WERI-Rb-1 (cell line): ENCODE results near the gene FAM184A.
"Not testable (repeated sequence)": the region's sequence is repeated elsewhere in the genome, so short reads cannot be mapped to it uniquely, and the experiment has no call there.

ENCODE experiments used
- DNase-seq: peaks from one replicate; pipeline ENCODE4 v3.0.0-alpha.2; 2020
- H3K27ac ChIP-seq: fragments of 250-450 bp; sonication (Bioruptor Pico); 2 replicates; pipeline ENCODE4 v1.5.1; 2020; ENCODE audit warnings: mild to moderate bottlenecking, moderate library complexity
- H3K27me3 ChIP-seq: fragments of 250-450 bp; sonication (Bioruptor Pico); 2 replicates; pipeline ENCODE4 v1.5.1; 2021; ENCODE audit warnings: mild to moderate bottlenecking, low read depth, moderate library complexity; ENCODE audit not compliant: insufficient read depth, severe bottlenecking
- H3K36me3 ChIP-seq: fragments of 250-450 bp; sonication (Bioruptor Pico); 2 replicates; pipeline ENCODE4 v1.5.1; 2020; ENCODE audit warnings: mild to moderate bottlenecking, moderate library complexity
- H3K4me3 ChIP-seq: 2 replicates; pipeline ENCODE4 v1.5.1; 2011; ENCODE audit warnings: low read depth, mild to moderate bottlenecking, control low read depth, low read length
- H3K9me3 ChIP-seq: fragments of 250-450 bp; sonication (Bioruptor Pico); 2 replicates; pipeline ENCODE4 v1.5.1; 2021; ENCODE audit warnings: mild to moderate bottlenecking, moderate library complexity; ENCODE audit not compliant: severe bottlenecking
- TF ChIP-seq, protein P1 (sequence below): IDR thresholded peaks from 2 replicates; pipeline ENCODE4 v1.5.1; 2011; ENCODE audit warnings: low read depth, mild to moderate bottlenecking, control low read depth, inconsistent platforms, low read length

Gene FAM184A

DNA sequence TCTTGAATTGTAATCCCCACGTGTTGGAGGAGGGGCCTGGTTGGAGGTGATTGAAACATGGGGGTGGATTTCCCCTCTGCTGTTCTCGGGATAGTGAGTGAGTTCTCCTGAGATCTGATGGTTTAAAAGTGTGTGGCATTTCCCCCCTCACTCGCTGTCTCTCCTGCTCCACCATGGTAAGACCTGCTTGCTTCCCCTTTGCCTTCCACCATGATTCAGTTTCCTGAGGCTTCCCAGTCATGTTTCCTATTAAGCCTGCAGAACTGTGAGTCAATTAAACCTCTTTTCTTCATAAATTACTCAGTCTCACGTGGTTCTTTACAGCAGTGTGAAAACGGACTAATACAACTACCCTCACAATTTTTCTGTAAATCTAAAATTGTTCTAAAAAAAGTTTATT, 26.8 kb upstream of the FAM184A start:
- Histone ChIP-seq H3K36me3 (no peaks in the 10 kb centered on the region), H3K4me3 (no peak overlapping the region), H3K27me3 (no peaks in the 10 kb centered on the region), H3K9me3 (no peaks in the 10 kb centered on the region), H3K27ac (no peak overlapping the region)
- TF ChIP-seq, protein P1, sequence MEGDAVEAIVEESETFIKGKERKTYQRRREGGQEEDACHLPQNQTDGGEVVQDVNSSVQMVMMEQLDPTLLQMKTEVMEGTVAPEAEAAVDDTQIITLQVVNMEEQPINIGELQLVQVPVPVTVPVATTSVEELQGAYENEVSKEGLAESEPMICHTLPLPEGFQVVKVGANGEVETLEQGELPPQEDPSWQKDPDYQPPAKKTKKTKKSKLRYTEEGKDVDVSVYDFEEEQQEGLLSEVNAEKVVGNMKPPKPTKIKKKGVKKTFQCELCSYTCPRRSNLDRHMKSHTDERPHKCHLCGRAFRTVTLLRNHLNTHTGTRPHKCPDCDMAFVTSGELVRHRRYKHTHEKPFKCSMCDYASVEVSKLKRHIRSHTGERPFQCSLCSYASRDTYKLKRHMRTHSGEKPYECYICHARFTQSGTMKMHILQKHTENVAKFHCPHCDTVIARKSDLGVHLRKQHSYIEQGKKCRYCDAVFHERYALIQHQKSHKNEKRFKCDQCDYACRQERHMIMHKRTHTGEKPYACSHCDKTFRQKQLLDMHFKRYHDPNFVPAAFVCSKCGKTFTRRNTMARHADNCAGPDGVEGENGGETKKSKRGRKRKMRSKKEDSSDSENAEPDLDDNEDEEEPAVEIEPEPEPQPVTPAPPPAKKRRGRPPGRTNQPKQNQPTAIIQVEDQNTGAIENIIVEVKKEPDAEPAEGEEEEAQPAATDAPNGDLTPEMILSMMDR, result no peak
- no peak for DNase-seq

DNA sequence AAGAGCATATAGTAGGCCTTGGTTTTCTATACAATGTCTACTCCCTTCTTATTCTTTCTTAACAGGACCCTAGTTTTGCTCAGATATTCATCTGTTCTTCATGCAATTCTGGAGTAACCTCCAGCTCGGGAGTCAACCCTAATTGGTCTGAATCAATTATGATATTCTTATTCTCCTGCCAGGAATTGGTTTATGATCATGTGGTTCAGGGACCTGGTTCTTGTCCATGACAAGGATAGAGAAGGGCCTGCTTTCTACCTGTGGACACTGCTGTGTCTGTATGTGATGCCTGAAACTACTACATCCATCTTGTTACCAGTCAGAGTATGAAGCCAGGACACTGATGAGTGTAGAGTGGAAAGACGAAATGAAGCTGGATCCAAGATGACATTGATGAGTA, 24.4 kb upstream of the FAM184A start:
- DNase-seq, result no peak
- Histone ChIP-seq H3K27me3 (no peaks in the 10 kb centered on the region), H3K36me3 (no peaks in the 10 kb centered on the region), H3K9me3 (no peaks in the 10 kb centered on the region), H3K4me3 (no peak overlapping the region), H3K27ac (no peak overlapping the region)
- TF ChIP-seq, protein P1, result no peak

- no peak overlapping the region for H3K27ac ChIP-seq
Measured at GRCh38 chr6:119100115-119100514, 21.7 kb upstream of the FAM184A start.

DNA sequence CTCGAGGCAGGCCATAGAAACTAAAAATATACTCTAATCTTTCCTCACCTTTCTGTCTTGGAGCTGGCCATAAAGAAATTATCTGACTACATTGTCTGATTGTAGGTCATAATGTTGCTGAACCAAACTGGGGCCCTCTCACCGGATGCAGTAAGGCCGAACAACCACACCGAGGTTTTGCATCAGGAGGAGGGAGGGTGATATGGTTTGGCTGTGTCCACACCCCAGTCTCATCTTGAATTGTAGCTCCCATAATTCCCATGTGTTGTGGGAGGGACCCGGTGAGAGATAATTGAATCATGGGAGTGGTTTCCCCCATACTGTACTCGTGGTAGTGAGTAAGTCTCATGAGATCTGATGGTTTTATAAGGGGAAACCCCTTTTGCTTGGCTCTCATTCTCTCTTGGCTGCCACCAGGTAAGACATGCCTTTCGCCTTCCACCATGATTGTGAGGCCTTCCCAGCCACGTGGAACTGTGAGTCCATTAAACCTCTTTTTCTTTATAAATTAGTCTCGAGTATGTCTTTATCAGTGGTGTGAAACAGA, 19.4 kb upstream of the FAM184A start:
- H3K27me3 ChIP-seq, H3K36me3 ChIP-seq, H3K9me3 ChIP-seq, H3K27ac ChIP-seq, H3K4me3 ChIP-seq, DNase-seq: not testable (repeated sequence)

More at GRCh38 chr6:119100115-119100514, 21.7 kb upstream of the FAM184A start:
- no peak overlapping the region for H3K4me3 ChIP-seq
- TF ChIP-seq, protein P1, result no peak
- no peak for DNase-seq
- H3K27me3 ChIP-seq, result no peaks in the 10 kb centered on the region
- no peaks in the 10 kb centered on the region for H3K36me3 ChIP-seq
- no peaks in the 10 kb centered on the region for H3K9me3 ChIP-seq

DNA sequence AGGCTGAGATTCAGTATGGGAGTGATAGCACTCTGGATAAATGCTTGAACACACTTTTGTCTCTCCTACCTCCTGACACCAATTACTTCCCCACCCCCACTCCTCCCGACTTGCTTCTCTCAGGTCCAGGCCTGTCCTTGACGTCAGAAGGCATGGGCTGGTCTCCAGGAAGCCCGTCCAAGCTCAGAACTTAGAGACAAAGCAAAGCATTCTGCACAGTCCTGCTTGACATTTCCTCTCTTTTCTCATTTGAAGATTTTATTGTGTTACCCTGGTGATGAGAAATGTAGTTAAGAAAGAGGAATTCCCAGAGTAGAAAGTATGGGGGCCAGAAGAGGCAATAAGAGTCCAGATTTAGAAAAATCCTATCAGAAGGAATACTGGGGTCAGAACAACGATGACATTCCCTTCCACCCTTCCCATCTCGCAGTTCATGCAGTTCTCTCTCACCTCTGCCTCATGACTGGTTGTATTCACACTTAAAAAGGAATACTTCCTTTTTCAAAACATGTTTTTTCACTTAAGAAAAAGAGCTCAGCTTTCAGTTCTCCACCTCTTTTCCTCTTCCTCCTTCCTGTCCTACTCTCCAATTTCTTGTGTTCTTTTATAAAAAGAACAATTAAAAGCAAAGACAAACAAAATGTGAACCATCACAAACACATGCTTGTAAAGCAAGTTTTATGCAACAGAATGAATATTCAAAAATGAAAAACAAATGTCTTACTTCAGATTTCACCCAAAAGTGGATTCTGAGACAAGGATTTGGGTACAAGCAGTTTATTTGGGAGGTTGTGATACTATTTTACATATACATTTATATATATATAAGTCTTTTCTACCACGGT, 18.5 kb upstream of the FAM184A start:
- TF ChIP-seq, protein P1, result no peak
- no peak overlapping the region for H3K27ac ChIP-seq
- no peaks in the 10 kb centered on the region for H3K36me3 ChIP-seq
- H3K4me3 ChIP-seq, result no peak overlapping the region
- no peaks in the 10 kb centered on the region for H3K27me3 ChIP-seq
- DNase-seq, result no peak
- H3K9me3 ChIP-seq, result no peaks in the 10 kb centered on the region

DNA sequence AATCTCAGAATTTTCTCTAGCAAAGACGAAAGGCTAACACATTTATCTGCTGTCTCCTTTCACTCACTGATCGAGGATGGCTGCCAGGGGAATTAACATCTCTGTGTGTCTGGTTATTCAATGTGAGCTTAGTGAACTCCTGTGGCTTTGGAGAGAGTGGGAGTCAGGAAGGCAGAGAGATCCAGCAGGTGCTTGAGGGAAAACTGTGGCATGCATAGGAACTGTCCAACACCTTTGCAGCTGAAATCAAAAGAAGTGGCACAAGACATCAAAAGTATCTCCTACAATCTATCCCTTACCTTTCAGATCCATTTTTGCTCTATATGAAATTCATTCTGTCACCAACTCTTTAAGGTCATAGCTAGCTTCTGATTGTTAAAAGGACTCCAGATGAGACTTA, 11.8 kb upstream of the FAM184A start:
- Histone ChIP-seq H3K27me3 (no peaks in the 10 kb centered on the region), H3K27ac (no peak overlapping the region), H3K9me3 (no peaks in the 10 kb centered on the region), H3K4me3 (no peak overlapping the region), H3K36me3 (no peaks in the 10 kb centered on the region)
- TF ChIP-seq, protein P1, result no peak
- DNase-seq, result no peak
